AG10803 (cell line): Measurements from ENCODE around the gene NAB2.
"Not testable (repeated sequence)": the region's sequence is repeated elsewhere in the genome, so short reads cannot be mapped to it uniquely, and the experiment has no call there.

Source experiments
- DNase-seq: peaks from one replicate; pipeline ENCODE4 v3.0.0; 2010; ENCODE audit warnings: low read depth
- H3K4me3 ChIP-seq: 2 replicates; pipeline ENCODE4 v1.5.1; 2011; ENCODE audit warnings: mild to moderate bottlenecking, low read length, control low read depth
- CTCF ChIP-seq: conservative IDR thresholded peaks from 2 replicates; pipeline ENCODE4 v1.5.1; 2011; ENCODE audit warnings: mild to moderate bottlenecking, low read length, control low read depth, inconsistent platforms

NAB2 gene

GRCh38 chr12:57051011-57051410 is 37.9 kb upstream of the NAB2 start:
- no peak for TF ChIP-seq CTCF
- H3K4me3 ChIP-seq = no peak overlapping the region
- DNase-seq = no peak

- H3K4me3 ChIP-seq, DNase-seq: not testable (repeated sequence)
These were observed 35.8 kb upstream of the NAB2 start for GRCh38 chr12:57053146-57053545.

GRCh38 chr12:57053901-57054300 is 35.0 kb upstream of the NAB2 start:
- not testable (repeated sequence) for DNase-seq, H3K4me3 ChIP-seq

- H3K4me3 ChIP-seq = no peak overlapping the region
- DNase-seq = no peak
- TF ChIP-seq CTCF = no peak
These were observed 33.1 kb upstream of the NAB2 start for GRCh38 chr12:57055824-57056223.

GRCh38 chr12:57057067-57057751 is 31.7 kb upstream of the NAB2 start:
- H3K4me3 ChIP-seq = no peak overlapping the region
- DNase-seq = no peak
- TF ChIP-seq CTCF = no peak

- no peak for DNase-seq
- no peak overlapping the region for H3K4me3 ChIP-seq
These were observed 30.5 kb upstream of the NAB2 start for GRCh38 chr12:57058454-57058853.

GRCh38 chr12:57063991-57064685 is 24.8 kb upstream of the NAB2 start:
- TF ChIP-seq CTCF = no peak
- DNase-seq = no peak
- no peak overlapping the region for H3K4me3 ChIP-seq

More at GRCh38 chr12:57058454-57058853, 30.5 kb upstream of the NAB2 start:
- no peak for TF ChIP-seq CTCF

- H3K4me3 ChIP-seq = no peak overlapping the region
- no peak for DNase-seq
- TF ChIP-seq CTCF = no peak
These were observed 22.7 kb upstream of the NAB2 start for GRCh38 chr12:57066245-57066644.
